HG02981 (cell line): ENCODE measurements around the gene CILP2.

Source experiments
- ATAC-seq: cut with Tn5 transposase; IDR thresholded peaks from one replicate; pipeline ENCODE4 v1.9.1; 2021; ENCODE audit warnings: mild to moderate bottlenecking, moderate library complexity; ENCODE audit not compliant: unreplicated experiment

CILP2 gene

GRCh38 chr19:19543640-19544039, 5.6 kb downstream of the CILP2 start:
- ATAC-seq, result no peak

GRCh38 chr19:19544257-19544953, 6.3 kb downstream of the CILP2 start:
- ATAC-seq, result no peak

DNA sequence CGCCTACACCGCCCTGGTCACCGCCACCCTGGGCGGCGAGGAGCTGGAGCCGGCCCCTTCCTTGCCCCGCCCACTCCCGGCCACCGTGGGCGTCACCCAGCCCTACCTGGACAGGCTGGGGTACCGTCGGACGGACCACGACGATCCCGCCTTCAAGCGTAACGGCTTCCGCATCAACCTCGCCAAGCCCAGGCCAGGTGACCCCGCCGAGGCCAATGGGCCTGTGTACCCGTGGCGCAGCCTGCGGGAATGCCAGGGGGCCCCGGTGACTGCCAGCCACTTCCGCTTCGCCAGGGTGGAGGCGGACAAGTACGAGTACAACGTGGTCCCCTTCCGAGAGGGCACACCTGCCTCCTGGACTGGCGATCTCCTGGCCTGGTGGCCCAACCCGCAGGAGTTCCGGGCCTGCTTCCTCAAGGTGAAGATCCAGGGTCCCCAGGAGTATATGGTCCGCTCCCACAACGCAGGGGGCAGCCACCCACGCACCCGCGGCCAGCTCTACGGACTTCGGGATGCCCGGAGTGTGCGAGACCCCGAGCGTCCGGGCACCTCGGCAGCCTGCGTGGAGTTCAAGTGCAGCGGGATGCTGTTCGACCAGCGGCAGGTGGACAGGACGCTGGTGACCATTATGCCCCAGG, 7.0 kb downstream of the CILP2 start:
- no peak for ATAC-seq

GRCh38 chr19:19545707-19546106, 7.6 kb downstream of the CILP2 start:
- ATAC-seq, result no peak

DNA sequence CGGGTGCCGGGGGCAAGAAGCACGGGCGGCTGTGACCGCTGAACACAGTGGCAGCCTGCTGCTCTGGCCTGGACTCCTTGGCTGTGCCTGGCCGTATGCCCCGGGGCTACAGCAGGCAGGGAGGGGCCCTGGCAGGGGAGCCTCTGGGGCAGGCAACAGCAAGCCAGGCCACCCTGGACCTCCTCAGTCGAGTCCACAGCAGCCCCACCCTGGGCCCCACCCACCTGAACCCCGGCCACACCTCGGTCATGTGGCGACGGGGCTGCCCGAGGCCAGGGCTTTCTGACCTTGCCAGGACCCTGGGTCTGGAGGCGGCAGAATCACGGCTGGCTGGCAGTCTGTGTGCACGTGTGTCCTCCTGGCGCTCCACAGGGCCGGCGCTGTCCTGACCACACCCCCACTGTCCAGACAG, 8.7 kb downstream of the CILP2 start:
- no peak for ATAC-seq

GRCh38 chr19:19547674-19548336, 9.7 kb downstream of the CILP2 start:
- no peak for ATAC-seq

DNA sequence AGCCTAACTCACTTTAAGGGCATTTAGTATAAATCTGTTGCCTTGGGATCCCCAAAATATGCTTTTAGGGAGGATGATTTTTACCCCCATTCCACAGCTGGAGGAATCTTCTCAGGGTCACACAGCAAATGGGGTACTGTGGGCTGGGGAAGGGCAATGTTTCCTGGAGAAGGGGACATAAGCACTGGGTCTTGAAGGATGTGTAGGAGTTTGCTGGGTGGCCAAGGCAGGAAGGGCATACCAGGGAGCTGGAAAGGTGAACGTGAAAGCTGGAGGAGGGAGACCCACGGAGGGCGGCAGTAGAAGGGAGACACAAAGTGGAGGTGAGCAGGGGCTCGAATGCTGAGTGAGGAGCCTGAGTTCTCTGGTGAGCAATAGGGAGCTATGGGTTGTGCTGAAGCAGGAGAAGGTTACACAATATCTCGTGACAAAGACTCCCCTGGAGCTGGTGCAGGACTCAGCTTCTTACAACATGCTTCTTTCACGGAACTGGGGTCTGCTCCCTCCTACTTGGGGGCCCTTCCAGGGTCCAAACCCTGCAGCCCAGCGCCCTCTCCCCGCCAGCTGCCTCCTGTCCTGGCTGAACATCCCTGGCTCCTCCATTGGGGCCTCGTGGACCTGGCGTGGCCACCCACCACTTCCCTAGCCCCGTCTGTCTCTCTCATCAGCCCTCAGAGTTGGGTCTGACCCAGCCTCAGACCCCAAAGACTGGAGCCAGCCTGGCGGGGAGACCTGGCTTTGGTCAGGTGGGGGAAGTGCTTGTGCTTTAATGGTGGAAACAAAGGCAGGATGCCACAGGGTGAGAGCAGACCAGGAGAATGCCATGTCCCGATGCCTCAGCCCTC, 11.1 kb downstream of the CILP2 start:
- ATAC-seq, result no peak

GRCh38 chr19:19549804-19550464, 11.9 kb downstream of the CILP2 start:
- ATAC-seq, result no peak

GRCh38 chr19:19550485-19550929, 12.4 kb downstream of the CILP2 start:
- no peak for ATAC-seq

DNA sequence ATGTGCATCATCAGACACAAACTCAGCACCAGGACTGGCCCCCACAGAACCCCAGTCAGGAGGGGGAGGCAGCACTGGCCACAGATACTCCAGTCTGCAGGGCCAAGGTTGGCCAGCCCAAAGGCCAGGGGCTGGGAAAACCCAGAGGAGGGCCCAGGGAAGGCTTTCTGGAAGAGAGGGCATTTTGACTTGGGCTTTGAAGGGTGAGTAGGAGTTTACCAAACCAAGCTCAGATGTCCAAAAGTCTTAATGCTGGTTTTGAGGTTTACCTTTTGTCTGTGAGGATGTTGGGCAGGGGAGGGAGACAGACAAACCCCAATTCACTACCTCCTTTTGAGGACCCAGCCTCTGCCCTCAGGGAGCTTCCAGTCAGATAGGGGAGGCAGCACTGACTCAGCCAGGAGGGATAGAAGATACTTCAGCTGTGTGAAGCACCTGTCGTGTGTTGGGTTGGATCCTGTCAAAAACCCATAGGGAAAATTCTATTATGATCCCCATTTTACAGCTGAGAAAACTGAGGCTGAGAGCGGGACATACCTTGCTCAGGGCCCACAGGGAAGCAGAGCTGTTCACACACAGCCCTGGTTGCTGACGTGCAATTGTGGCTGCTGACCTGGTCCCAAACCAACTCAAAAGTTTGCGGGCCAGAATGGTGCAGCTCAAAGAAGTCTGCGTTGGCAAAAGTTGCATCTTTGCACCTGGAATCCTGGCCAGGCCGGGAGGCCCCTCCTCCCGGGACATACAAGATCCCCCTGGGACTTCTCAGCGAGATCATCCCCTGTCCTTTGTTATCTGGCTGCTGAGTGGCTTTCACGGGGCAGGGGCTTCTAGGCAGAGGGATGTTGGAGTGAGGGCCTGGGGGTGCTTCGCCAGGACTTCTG, 13.1 kb downstream of the CILP2 start:
- no peak for ATAC-seq

DNA sequence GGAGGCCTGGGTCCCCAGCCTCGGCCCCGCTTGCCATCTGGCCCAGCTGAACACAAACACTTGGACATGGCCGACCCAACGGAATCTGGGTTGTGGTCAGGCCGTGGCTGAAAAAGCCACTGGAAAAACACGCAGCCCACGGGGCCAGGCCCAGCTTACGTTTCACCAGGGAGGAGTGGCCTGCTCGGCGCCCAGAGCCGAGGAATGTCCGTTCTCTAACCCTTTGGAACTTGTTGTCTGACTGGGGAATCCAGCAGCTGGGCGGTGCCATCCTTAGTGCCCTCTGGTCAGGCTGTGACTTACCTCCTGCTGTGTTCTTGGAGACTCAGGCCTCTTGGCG, 13.8 kb downstream of the CILP2 start:
- ATAC-seq, result no peak

- ATAC-seq, result no peak
These were observed 14.7 kb downstream of the CILP2 start for GRCh38 chr19:19552798-19553197.

GRCh38 chr19:19553670-19554069, 15.6 kb downstream of the CILP2 start:
- ATAC-seq, result no peak

DNA sequence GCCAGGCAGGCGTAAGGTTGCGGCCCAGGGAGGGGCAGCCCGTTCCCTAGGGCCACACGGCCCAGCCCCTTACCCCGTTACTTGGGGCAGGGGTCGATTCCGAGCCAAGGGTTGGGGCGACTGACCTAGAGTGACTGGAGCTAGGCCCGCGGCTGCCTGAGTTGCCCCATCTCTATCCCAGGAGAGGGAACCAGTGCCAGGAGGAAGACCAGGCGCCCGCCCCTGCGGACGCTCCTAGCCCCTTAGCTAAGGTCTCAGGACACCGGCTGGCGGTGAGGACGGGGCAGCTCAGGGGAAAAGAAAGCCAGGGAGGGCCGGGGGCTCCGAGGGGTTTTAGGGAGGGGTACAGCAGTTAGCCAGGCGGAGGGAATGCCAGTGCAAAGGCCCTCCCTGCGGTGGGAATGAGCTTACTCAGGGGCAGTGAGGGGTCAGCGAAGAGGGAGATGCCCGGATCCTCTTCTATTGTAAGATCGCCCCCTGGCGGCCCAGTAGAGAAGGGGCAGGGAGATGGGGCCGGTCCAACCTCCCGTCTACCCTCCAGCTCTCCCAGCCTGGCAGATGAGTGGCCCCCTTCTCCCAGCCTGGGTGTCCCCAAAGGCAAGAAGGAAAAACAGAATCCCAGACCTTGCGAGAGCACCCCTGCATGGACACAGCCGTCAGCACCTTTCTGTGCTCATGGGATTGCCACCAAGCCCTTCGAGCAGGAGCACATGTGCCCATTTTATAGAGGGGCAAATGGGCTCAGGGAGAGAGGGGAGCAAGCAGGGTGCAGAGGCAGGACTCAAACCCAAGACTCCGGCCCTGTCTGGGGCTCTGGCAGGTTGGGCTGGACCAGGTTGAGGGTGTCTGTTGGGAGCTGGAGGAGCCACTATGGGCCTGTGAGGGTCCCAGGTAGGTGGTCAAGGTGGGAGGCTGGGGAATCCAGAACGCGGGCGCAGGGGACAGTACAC, 16.3 kb downstream of the CILP2 start:
- no peak for ATAC-seq

GRCh38 chr19:19558055-19558454, 20.0 kb downstream of the CILP2 start:
- ATAC-seq, result no peak

DNA sequence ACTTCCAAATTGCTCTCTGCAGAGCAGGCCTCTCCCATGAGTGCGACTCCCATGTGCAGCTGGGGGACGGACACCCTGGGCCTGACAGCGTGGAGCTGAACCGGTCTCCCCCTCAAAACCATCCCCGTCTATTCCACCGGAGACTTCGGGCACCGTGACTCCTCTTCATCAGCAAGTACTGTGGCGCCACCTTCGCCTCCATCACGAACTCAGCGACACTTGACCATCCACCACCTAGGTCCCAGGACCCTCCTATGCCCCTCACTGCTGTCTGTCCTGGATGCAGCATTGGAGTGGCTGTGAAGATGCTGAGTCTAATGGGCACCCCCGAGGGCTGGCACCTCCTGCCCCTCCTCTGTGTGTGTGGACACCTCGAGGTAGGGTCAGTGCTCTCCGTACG, 20.6 kb downstream of the CILP2 start:
- ATAC-seq, result no peak

DNA sequence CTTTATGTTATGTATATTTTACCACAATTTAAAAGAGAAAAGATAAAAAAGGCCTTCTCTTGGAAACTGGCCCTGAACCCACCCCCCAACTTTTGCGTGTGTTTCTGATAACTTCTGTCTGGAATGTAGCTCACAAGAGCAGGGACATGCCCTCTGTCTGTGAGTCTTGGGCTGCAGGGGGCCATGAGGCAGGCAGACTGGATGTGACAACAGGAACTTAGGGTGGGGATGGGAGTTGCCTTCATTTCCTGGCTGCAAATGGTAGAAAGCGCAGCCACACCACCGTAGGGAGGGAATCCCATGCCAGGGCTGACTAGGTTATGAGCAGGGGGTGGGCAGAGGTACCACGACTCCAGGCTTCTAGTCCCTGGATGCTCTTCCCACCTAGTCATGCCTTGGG, 21.9 kb downstream of the CILP2 start:
- no peak for ATAC-seq

- no peak for ATAC-seq
These were observed 24.0 kb downstream of the CILP2 start for GRCh38 chr19:19561946-19562664.
